Superior temporal gyrus (tissue), 1 donor: ENCODE results near the gene HS3ST2.
"Not testable (repeated sequence)": the region's sequence is repeated elsewhere in the genome, so short reads cannot be mapped to it uniquely, and the experiment has no call there.

Source experiments
- DNase-seq: peaks from one replicate; pipeline ENCODE4 v3.0.0-alpha.2; 2016; ENCODE audit errors: extremely low spot score

Gene HS3ST2

GRCh38 chr16:22878955-22879354, 65.0 kb downstream of the HS3ST2 start:
- no peak for DNase-seq

GRCh38 chr16:22879466-22879865, 65.5 kb downstream of the HS3ST2 start:
- no peak for DNase-seq

GRCh38 chr16:22882981-22883380, 69.0 kb downstream of the HS3ST2 start:
- DNase-seq = no peak

GRCh38 chr16:22885951-22886350, 72.0 kb downstream of the HS3ST2 start:
- no peak for DNase-seq

- DNase-seq = no peak
These were observed 73.0 kb downstream of the HS3ST2 start for GRCh38 chr16:22886927-22887326.

- no peak for DNase-seq
These were observed 73.5 kb downstream of the HS3ST2 start for GRCh38 chr16:22887445-22887844.

- DNase-seq = no peak
These were observed 74.8 kb downstream of the HS3ST2 start for GRCh38 chr16:22888791-22889190.

GRCh38 chr16:22890976-22891375, 77.0 kb downstream of the HS3ST2 start:
- no peak for DNase-seq

GRCh38 chr16:22897184-22897583, 83.2 kb downstream of the HS3ST2 start:
- DNase-seq = no peak

- DNase-seq = no peak
These were observed 84.2 kb downstream of the HS3ST2 start for GRCh38 chr16:22898131-22898530.

GRCh38 chr16:22898874-22899348, 84.9 kb downstream of the HS3ST2 start:
- DNase-seq = peak; percentile 93

GRCh38 chr16:22899567-22899966, 85.6 kb downstream of the HS3ST2 start:
- not testable (repeated sequence) for DNase-seq

GRCh38 chr16:22900863-22901262, 86.9 kb downstream of the HS3ST2 start:
- DNase-seq = no peak

- peak; percentile 25 for DNase-seq
These were observed 87.6 kb downstream of the HS3ST2 start for GRCh38 chr16:22901563-22901962.

GRCh38 chr16:22903716-22904115, 89.8 kb downstream of the HS3ST2 start:
- no peak for DNase-seq

- DNase-seq = no peak
These were observed 98.7 kb downstream of the HS3ST2 start for GRCh38 chr16:22912654-22913053.

GRCh38 chr16:22915003-22915402, 101.0 kb downstream of the HS3ST2 start:
- no peak for DNase-seq

GRCh38 chr16:22923491-22923890, 109.5 kb downstream of the HS3ST2 start:
- DNase-seq = no peak

GRCh38 chr16:22924492-22924891, 110.5 kb downstream of the HS3ST2 start:
- DNase-seq = no peak

GRCh38 chr16:22926105-22926751, 112.3 kb downstream of the HS3ST2 start:
- no peak for DNase-seq

- DNase-seq = no peak
These were observed 113.3 kb downstream of the HS3ST2 start for GRCh38 chr16:22927306-22927705.

GRCh38 chr16:22928882-22929435, 115.0 kb downstream of the HS3ST2 start:
- DNase-seq = no peak

- no peak for DNase-seq
These were observed 115.5 kb downstream of the HS3ST2 start for GRCh38 chr16:22929461-22929860.
